HG03460 (cell line): ENCODE measurements around the gene HOMER2.
"Not testable (repeated sequence)": the region's sequence is repeated elsewhere in the genome, so short reads cannot be mapped to it uniquely, and the experiment has no call there.

Experiments
- ATAC-seq: cut with Tn5 transposase; IDR thresholded peaks from one replicate; pipeline ENCODE4 v1.9.1; 2021; ENCODE audit not compliant: unreplicated experiment

The HOMER2 gene

GRCh38 chr15:82966671-82967071, 14.2 kb upstream of the HOMER2 start:
- ATAC-seq = peak; percentile 85

- ATAC-seq = no peak
Observed at GRCh38 chr15:82964890-82965289, 12.4 kb upstream of the HOMER2 start.

- ATAC-seq = no peak
Observed at GRCh38 chr15:82963471-82964341, 11.2 kb upstream of the HOMER2 start.

- ATAC-seq = no peak
Observed at GRCh38 chr15:82960766-82961165, 8.2 kb upstream of the HOMER2 start.

- ATAC-seq = no peak
Observed at GRCh38 chr15:82959423-82959822, 6.9 kb upstream of the HOMER2 start.

- no peak for ATAC-seq
Observed at GRCh38 chr15:82958638-82959037, 6.1 kb upstream of the HOMER2 start.

- no peak for ATAC-seq
Observed at GRCh38 chr15:82951472-82952157, 905 bp downstream of the HOMER2 start.

- peak; percentile 61 for ATAC-seq
Observed at GRCh38 chr15:82950746-82951370, 1.7 kb downstream of the HOMER2 start.

GRCh38 chr15:82950295-82950694, 2.2 kb downstream of the HOMER2 start:
- ATAC-seq = no peak

- no peak for ATAC-seq
Observed at GRCh38 chr15:82946155-82946701, 6.3 kb downstream of the HOMER2 start.

GRCh38 chr15:82945326-82945725, 7.2 kb downstream of the HOMER2 start:
- ATAC-seq = no peak

GRCh38 chr15:82944821-82945220, 7.7 kb downstream of the HOMER2 start:
- ATAC-seq = no peak

GRCh38 chr15:82944056-82944455, 8.5 kb downstream of the HOMER2 start:
- no peak for ATAC-seq

GRCh38 chr15:82943176-82943575, 9.3 kb downstream of the HOMER2 start:
- ATAC-seq = no peak

- ATAC-seq = no peak
Observed at GRCh38 chr15:82942691-82943090, 9.8 kb downstream of the HOMER2 start.

GRCh38 chr15:82939678-82940077, 12.8 kb downstream of the HOMER2 start:
- ATAC-seq = not testable (repeated sequence)

- ATAC-seq = no peak
Observed at GRCh38 chr15:82937712-82938058, 14.8 kb downstream of the HOMER2 start.

GRCh38 chr15:82936966-82937711, 15.4 kb downstream of the HOMER2 start:
- ATAC-seq = no peak

- no peak for ATAC-seq
Observed at GRCh38 chr15:82935382-82935781, 17.1 kb downstream of the HOMER2 start.

GRCh38 chr15:82934100-82934880, 18.2 kb downstream of the HOMER2 start:
- ATAC-seq = no peak
